COR-L47 (cell line): ENCODE data around the gene EMILIN1.
"Not testable (repeated sequence)": the region's sequence is repeated elsewhere in the genome, so short reads cannot be mapped to it uniquely, and the experiment has no call there.

ENCODE experiments used
- DNase-seq: peaks from one replicate; lab custom pipeline; 2025; lab: John Stamatoyannopoulos, UW

The EMILIN1 gene

DNA sequence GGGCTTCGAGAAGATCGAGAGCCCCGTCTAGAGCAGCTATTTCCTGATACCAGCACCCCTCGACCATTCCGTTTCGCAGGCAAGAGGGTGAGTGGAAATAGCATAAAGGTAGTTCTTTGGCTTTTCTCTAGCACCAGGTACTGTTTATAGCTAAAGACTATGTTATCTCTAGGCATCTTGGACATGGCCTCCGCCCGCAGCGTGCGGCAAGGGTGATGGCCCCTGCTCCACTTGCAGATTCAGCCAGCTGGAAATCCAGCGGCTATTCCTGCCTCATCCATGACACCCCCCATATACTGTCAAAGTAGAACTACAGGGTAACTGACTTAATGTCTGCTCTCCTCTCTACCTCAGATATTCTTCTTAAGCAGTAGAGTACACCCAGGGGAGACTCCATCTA, 23.7 kb upstream of the EMILIN1 start:
- DNase-seq: no peak

GRCh38 chr2:27057184-27057583, 21.2 kb upstream of the EMILIN1 start:
- DNase-seq: no peak

DNA sequence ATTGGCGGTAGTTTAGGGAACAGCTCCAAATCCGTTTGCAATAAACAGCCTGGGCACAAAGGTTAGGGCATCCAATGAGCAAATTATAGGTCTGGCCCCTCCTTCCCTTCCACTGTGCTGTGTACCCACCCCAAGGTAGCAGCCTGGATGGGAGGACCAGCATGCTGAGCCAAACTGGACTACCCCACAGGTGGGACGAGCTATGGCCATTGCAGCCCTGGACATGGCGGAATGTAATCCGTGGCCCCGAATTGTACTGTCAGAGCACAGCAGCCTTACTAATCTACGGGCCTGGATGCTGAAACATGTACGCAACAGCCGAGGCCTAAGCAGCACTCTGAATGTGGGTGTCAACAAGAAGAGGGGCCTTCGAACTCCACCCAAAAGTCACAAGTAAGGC, 20.2 kb upstream of the EMILIN1 start:
- DNase-seq: no peak

GRCh38 chr2:27059141-27059820, 19.1 kb upstream of the EMILIN1 start:
- no peak for DNase-seq

GRCh38 chr2:27060323-27060722, 18.1 kb upstream of the EMILIN1 start:
- DNase-seq: no peak

DNA sequence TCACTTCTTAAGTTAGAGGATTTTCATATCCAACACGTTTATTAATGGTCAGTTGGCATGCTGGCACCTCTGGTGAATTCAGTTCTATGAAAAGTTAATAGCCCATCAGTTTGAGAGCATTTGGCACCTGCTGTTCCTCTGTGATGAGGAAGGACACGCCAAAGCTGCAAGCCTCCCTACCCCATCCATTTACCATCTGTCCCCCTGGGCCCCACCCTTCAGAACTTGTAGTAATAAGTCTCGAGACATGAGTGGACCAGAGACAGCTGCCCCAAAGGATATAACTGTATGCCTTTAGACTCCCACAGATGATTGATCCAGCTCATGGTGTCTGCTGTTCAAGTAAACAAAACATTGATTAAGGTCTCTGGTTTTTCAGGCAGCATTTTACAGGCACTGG, 13.3 kb upstream of the EMILIN1 start:
- no peak for DNase-seq

DNA sequence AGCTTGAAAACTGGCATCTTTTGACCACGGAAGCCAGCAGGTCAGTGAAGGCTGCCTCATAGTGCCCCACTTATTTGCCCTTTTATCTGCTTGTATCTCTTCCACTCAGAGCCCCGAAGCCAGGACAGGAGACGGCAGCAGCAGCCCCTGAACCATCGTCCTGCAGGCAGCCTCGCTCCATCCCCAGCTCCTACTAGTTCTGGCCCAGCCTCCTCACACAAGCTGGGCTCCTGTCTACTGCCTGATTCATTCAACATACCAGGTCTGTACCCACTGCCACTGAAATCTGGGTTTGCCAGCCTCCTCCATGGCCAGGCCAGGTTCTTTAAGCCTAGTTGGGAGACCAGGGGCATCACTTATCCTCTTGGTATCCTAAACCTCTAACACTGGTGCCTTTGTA, 11.0 kb upstream of the EMILIN1 start:
- DNase-seq: no peak

DNA sequence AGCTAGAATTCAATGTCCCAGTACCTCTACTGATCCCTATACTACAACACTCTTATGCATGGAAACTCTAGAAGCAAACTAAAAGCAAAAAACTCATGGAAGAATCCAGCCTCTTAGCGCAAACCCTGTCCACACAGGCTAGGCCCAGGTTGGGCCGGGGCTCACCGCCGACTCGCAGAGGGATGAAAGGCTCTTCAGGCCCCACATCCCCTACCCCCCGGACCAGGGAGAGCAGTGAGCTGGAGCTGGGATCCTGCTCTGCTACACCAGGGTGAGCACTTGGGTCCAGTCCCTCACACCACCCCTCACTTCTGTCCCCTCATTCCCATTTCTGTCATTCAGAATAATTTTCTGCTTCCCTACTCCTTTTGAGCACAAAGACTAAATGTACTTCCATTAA, 9.0 kb upstream of the EMILIN1 start:
- DNase-seq: no peak

GRCh38 chr2:27069961-27070618, 8.3 kb upstream of the EMILIN1 start:
- DNase-seq: no peak

DNA sequence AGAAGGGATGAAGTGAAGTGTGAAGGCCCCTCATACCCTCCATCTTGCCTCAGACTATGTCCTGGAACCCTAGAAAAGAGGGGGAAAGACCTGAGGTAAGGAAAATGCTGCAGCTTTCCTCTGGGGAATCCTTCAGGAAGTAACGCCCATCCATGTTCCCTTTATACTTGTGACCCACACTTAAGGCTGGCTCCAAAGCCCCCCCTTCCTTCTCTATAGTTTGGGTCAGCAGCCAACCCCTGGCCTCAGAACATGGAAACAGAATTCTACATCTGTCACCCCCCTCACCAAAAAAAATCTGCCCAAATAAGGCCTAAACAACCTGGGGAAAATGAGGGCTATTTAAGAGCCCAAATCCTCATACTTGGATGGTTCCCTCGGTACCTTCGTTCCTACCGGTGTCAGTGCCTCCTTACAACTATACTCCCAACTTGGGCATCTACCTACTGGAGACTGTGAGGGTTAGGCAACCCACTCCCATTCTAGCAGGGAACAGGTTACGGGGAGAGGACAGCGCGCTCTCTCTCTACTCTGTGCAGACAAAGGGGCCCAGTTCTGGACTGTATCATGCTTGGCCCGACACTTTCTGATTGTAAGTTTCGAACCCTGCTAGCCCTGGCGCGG, 7.7 kb upstream of the EMILIN1 start:
- no peak for DNase-seq

GRCh38 chr2:27071277-27071989, 7.0 kb upstream of the EMILIN1 start, which contains the start of gene OST4:
OST4 (minus strand) TSS chr2:27071654.
- DNase-seq: peak; percentile 92

DNA sequence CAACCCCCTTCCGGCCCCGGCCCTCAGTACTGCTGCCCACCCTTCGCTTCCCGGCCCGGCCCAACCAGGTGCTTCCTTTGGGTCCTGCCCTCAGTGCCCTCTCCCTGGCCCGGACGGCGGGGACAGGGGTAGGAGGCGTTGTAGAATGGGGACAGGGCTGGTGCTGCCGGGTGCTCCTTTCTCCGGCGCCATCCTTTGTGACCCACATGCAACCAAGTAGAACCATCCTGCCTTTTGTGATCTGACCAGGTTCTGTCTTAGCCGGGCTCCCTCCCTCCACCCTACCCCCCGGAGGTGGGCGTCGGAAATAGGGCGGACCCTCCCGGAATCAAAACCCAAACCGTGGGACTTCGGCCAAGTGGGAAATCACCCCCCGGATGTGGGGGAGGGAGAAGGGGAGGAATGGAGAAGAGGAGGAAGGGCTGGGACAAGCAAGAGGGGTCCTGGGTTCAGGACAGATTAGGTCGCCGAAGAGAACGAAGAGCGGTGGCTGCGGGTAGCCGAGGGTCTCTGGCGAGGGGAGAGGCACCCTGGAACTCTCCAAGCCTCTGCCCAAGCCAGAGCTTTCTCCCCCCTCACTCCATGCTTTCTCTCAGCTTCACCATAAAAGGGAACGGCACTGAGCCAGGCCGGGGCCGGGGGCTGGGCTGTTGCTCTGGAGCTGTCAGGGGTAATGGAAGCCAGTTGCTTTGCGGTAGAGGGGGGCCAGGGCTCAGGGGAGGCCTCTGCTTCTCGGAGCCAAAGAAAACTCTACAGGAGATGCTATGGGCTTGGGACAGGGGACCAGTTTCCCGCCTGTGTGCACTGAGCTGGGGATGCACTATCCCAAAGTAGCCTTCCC, 6.2 kb upstream of the EMILIN1 start:
- peak; percentile 6 for DNase-seq

GRCh38 chr2:27072920-27073319, 5.5 kb upstream of the EMILIN1 start:
- no peak for DNase-seq

GRCh38 chr2:27073782-27074181, 4.6 kb upstream of the EMILIN1 start:
- DNase-seq: no peak

GRCh38 chr2:27074738-27075565, 3.5 kb upstream of the EMILIN1 start:
- DNase-seq: no peak

GRCh38 chr2:27075566-27075871, 2.9 kb upstream of the EMILIN1 start:
- not testable (repeated sequence) for DNase-seq

DNA sequence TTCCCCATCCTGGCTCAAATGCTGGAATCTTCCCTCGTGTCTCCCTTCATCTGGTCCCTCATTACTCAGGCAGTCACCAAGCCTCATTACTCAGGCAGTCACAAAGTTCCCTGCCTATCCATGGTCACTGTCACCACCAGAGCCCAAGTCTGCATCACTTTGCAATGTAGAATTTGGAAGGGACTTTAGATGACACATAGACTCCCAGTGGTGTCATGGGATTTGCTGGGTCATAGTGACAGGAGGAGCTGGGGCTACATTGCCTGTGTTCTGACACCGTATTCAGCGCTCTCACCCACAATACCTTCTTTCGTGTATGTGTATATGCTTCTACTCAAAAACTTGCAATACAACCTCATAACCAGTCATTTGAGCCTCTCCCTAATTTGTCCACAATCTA, 2.1 kb upstream of the EMILIN1 start:
- DNase-seq: no peak

DNA sequence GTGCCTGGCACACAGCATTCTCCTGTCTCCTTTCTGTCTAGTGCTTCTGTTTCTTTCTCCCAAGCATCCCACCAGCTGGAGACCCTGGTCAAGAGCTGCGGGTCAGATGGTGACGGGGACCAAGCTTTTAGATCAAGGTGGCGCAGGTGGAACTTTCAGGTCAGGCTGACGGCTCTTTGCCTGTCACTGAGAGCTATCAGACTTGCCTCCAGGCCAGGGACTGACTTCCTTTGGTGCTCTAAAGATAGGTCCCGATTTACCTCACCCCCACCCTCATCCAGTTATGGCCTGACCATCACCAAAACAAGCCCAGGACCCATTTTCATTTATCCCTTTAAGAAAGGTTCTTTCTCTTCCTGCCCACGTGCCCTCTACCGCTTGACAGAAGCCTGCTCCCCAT, 1.2 kb upstream of the EMILIN1 start:
- no peak for DNase-seq

- DNase-seq: no peak
Measured at GRCh38 chr2:27079233-27080139, 1.1 kb downstream of the EMILIN1 start.

DNA sequence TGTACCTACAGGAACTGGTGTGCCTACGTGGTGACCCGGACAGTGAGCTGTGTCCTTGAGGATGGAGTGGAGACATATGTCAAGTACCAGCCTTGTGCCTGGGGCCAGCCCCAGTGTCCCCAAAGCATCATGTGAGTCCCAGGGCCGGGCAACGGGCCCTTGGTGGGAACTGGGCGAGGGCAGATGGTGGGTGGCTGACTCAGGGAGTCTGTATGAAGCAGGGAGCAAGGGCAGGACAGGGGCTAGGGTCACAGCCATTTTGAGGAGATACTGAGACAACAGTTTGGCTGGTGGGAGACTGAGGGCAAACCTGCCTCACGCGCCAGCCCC, 1.7 kb downstream of the EMILIN1 start:
- no peak for DNase-seq
